Adrenal gland (tissue), 12 donors: Measurements from ENCODE around the gene POU4F3. TPM values are rescaled to one million over a fixed set of nuclear protein-coding genes. Genes with fewer than 3 reads are reported as not detected.

ENCODE experiments used
- DNase-seq, 7 donors: peaks; one replicate each; pipeline ENCODE4 v3.0.0-alpha.2; 2019 to 2020
- H3K27ac ChIP-seq, 5 donors: fragments of 200-600 bp; sonication (generic) in 4 of 5; 1 replicate in 3 of 5; 2 replicates in 2 of 5; pipeline versions ENCODE4 v1.5.1 to v1.8.0; 2016 to 2020; ENCODE audit warnings: mild to moderate bottlenecking in 1 of 5
- H3K27me3 ChIP-seq: fragments of 200-600 bp; 2 replicates; pipeline ENCODE4 v1.8.0; 2021
- H3K36me3 ChIP-seq, 2 donors: fragments of 200-600 bp; replicated peaks in 1 of 2; 1 replicate in 1 of 2; 2 replicates in 1 of 2; pipeline versions ENCODE4 v1.5.1 to v1.8.0; 2018 to 2022
- H3K4me1 ChIP-seq, 2 donors: fragments of 200-600 bp; replicated peaks in 1 of 2; 1 replicate in 1 of 2; 2 replicates in 1 of 2; pipeline versions ENCODE4 v1.5.1 to v1.8.0; 2018 to 2021
- H3K4me3 ChIP-seq, 4 donors: fragments of 200-600 bp; sonication (generic) in 3 of 4; one replicate each; pipeline ENCODE4 v1.5.1; 2016 to 2018
- H3K9me3 ChIP-seq, 3 donors: fragments of 200-600 bp; sonication (generic) in 1 of 3; replicated peaks in 1 of 3; 1 replicate in 2 of 3; 2 replicates in 1 of 3; pipeline versions ENCODE4 v1.5.1 to v1.8.0; 2016 to 2021
- POLR2A ChIP-seq, 2 donors: fragments of 450-650 bp; IDR thresholded peaks; one replicate each; pipeline ENCODE4 v1.6.1; 2017; ENCODE audit warnings: antibody characterized with exemption in 2 of 2, mild to moderate bottlenecking in 2 of 2, moderate library complexity in 1 of 2
- WGBS, 4 donors: extraction: QIAGEN DNeasy Blood & Tissue Kit in 2 of 4; methylation state at CpG; one replicate each; pipeline versions ENCODE4 v1.1.5 to v1.1.7; 2013 to 2017; 5-methylcytosine and 5-hydroxymethylcytosine counted together
- intact Hi-C, 2 donors: fragments of 100-400 bp; cut with DNase I; formaldehyde crosslinking; loops; one replicate each; pipeline versions ENCODE4 v1.14.1 to v1.15.0; 2022 to 2023
- polyA plus RNA-seq, 3 donors: library from polyadenylated mRNA; stranded (reverse); fragments of 200-250 nt in 2 of 3; fragments of 350-450 nt in 1 of 3; fragmentation: Illumina TruSeq in 1 of 3; extraction: RNeasy Lipid Tissue Mini Kit (QIAGEN cat#74804) in 1 of 3; gene quantifications; one replicate each; pipeline ENCODE4 v1.2.3, GENCODE V29; 2013 to 2014
- total RNA-seq, 9 donors: library from RNA; depleted of rRNA in 4 of 9; stranded (reverse); fragments of >200 nt in 4 of 9; fragments of 120-200 nt in 1 of 9; fragmentation: NEBNext Ultra II Directional in 1 of 9; extraction: Animal tissue kit (Norgen Biotek cat#: 25700) in 1 of 9; gene quantifications; one replicate each; pipeline versions ENCODE4 v1.1.0 to v1.2.4, GENCODE V29; 2013 to 2023
- TF ChIP-seq, protein P1 (sequence below), 6 experiments: fragments of 450-650 bp in 4 of 6; fragments of 200-600 bp in 2 of 6; sonication (generic) in 1 of 6; IDR thresholded peaks; 1 replicate in 5 of 6; 2 replicates in 1 of 6; pipeline versions ENCODE4 v1.5.1 to v1.8.0; 2016 to 2021; ENCODE audit warnings: antibody characterized with exemption in 6 of 6, mild to moderate bottlenecking in 2 of 6, moderate library complexity in 1 of 6
- donor health status: healthy with polysubstance abuse.
- donor health status: Bipolar disorder and iron deficiency.
- donor health status: DM: yes; HTN: yes; CAD: no.
- donor health status: DM: no; HTN: no; CAD: no.
- donor health status: DM: no; HTN: no; CAD: no.
- donor health status: DM: yes; HTN: yes; CAD: no.

POU4F3 gene
- total and polyA plus RNA-seq, 12 donors = 0.11 to 0.14 TPM; not detected in 10

- Histone ChIP-seq H3K27me3 (peaks cover 84% of the 10 kb centered on the region), H3K9me3 (no peaks in the 10 kb centered on the region), H3K4me1 (peaks cover 4 to 18% of the 10 kb centered on the region in 2 donors), H3K27ac (no peak overlapping the region), H3K4me3 (no peak overlapping the region), H3K36me3 (no peaks in the 10 kb centered on the region)
- TF ChIP-seq, protein P1, sequence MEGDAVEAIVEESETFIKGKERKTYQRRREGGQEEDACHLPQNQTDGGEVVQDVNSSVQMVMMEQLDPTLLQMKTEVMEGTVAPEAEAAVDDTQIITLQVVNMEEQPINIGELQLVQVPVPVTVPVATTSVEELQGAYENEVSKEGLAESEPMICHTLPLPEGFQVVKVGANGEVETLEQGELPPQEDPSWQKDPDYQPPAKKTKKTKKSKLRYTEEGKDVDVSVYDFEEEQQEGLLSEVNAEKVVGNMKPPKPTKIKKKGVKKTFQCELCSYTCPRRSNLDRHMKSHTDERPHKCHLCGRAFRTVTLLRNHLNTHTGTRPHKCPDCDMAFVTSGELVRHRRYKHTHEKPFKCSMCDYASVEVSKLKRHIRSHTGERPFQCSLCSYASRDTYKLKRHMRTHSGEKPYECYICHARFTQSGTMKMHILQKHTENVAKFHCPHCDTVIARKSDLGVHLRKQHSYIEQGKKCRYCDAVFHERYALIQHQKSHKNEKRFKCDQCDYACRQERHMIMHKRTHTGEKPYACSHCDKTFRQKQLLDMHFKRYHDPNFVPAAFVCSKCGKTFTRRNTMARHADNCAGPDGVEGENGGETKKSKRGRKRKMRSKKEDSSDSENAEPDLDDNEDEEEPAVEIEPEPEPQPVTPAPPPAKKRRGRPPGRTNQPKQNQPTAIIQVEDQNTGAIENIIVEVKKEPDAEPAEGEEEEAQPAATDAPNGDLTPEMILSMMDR (IDR thresholded peaks at IDR 0.05) = no peak
- TF ChIP-seq POLR2A (IDR thresholded peaks at IDR 0.05) = no peak
- intact Hi-C loops = no loop called here
- WGBS, 4 donors = 4 to 5% (median 5%) methylated on average over 14 of the region's 14 CpGs
- no peak for DNase-seq
These were observed 3.9 kb downstream of the POU4F3 start for GRCh38 chr5:146342519-146342881.

GRCh38 chr5:146342882-146343865, 4.5 kb downstream of the POU4F3 start:
- no peaks in the 10 kb centered on the region for H3K9me3 ChIP-seq
- 5% methylated on average over 27 to 46 of the region's 46 CpGs for WGBS, 4 donors
- peaks cover 83% of the 10 kb centered on the region for H3K27me3 ChIP-seq
- H3K4me1 ChIP-seq = peaks cover 4 to 18% of the 10 kb centered on the region in 2 donors
- intact Hi-C loops = no loop called here
- TF ChIP-seq, protein P1 (IDR thresholded peaks at IDR 0.05) = no peak
- TF ChIP-seq POLR2A (IDR thresholded peaks at IDR 0.05) = no peak
- no peak for DNase-seq
- H3K27ac ChIP-seq = no peak overlapping the region
- no peak overlapping the region for H3K4me3 ChIP-seq
- no peaks in the 10 kb centered on the region for H3K36me3 ChIP-seq

DNA sequence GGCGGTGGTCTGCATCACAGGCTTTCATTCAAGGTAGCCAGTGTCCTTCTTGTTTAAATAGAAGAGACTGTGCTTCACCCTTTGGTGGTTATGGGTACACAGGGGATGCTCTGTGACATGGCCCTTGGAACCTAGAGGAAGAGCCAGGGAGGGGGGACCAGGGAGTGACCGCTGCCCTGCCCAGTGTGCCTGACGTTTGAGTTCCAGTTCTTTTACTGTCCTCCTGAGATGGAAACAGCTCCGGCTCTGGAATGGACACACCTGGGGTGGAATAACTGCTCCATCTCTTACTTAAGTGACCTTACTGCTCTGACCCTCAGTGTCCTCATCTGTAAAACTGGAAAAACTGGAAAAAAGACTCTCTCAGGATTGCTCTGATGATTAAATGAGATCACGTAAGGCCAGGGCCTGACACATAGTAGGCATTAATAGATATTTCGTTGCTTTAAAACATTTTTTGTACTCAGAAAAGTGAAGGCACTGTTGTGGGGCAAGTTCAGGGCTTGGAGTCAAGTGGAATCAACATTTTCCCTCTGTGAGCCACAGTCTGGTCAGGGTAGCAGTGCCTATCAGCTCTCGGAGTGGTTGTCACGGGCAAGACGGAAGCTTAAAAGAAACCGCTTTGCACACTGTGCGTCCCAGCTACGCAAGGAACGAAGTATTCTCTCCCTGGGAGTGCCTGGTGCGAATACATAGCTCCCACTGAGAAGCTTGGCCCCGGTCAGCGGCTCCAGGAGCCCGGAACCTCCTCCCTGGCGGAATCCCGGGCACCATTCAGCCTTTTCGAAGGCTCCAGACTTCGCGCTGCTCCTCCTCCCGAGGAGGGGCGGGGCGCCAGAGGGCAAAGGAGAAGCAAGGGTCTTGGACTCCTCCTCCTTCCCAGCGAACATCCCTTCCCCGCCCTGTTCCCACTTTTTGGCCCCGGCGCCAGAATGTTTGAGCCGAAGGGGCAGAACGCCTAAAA, 5.8 kb downstream of the POU4F3 start:
- peaks cover 4 to 18% of the 10 kb centered on the region in 2 donors for H3K4me1 ChIP-seq
- H3K9me3 ChIP-seq = no peaks in the 10 kb centered on the region
- H3K4me3 ChIP-seq = no peak overlapping the region
- H3K27me3 ChIP-seq = peaks cover 72% of the 10 kb centered on the region
- peak in 1 of 7 donors; percentile 5 for DNase-seq
- intact Hi-C loops = no loop called here
- TF ChIP-seq, protein P1 (IDR thresholded peaks at IDR 0.05) = no peak
- no peak for TF ChIP-seq POLR2A (IDR thresholded peaks at IDR 0.05)
- H3K27ac ChIP-seq = no peak overlapping the region
- no peaks in the 10 kb centered on the region for H3K36me3 ChIP-seq
- WGBS, 4 donors = 6 to 8% (median 6%) methylated on average over 23 to 31 of the region's 31 CpGs

- intact Hi-C loops = no loop called here
- no peak overlapping the region for H3K27ac ChIP-seq
- no peaks in the 10 kb centered on the region for H3K9me3 ChIP-seq
- TF ChIP-seq, protein P1 (IDR thresholded peaks at IDR 0.05) = no peak
- TF ChIP-seq POLR2A (IDR thresholded peaks at IDR 0.05) = no peak
- DNase-seq = no peak
- H3K27me3 ChIP-seq = peaks cover 64% of the 10 kb centered on the region
- 14 to 16% (median 15%) methylated on average over 12 of the region's 12 CpGs for WGBS, 4 donors
- H3K4me1 ChIP-seq = peaks cover 4 to 15% of the 10 kb centered on the region in 2 donors
- no peaks in the 10 kb centered on the region for H3K36me3 ChIP-seq
- H3K4me3 ChIP-seq = no peak overlapping the region
These were observed 6.6 kb downstream of the POU4F3 start for GRCh38 chr5:146345240-146345577.
